Endometrial microvascular endothelial cells (primary cell): Measurements from ENCODE around the gene TFEB. TPM values are rescaled to one million over a fixed set of nuclear protein-coding genes. Genes with fewer than 3 reads are reported as not detected.

Experiments used
- in situ Hi-C: cut with HindIII; loops from 2 replicates; pipeline ENCODE4 v1.10.0; 2017; ENCODE audit warnings: low sequenced_read_pairs, low pct_unique_long_range_greater_than_20kb; ENCODE audit errors: inconsistent ontology term
- total RNA-seq: library from RNA; depleted of rRNA; stranded (reverse); fragments of >200 nt; gene quantifications from one replicate; pipeline ENCODE4 v1.2.3, GENCODE V29; 2015; ENCODE audit errors: inconsistent ontology term

TFEB gene
- total RNA-seq, 1 donor from 2014 or later, result 5.9 TPM

DNA sequence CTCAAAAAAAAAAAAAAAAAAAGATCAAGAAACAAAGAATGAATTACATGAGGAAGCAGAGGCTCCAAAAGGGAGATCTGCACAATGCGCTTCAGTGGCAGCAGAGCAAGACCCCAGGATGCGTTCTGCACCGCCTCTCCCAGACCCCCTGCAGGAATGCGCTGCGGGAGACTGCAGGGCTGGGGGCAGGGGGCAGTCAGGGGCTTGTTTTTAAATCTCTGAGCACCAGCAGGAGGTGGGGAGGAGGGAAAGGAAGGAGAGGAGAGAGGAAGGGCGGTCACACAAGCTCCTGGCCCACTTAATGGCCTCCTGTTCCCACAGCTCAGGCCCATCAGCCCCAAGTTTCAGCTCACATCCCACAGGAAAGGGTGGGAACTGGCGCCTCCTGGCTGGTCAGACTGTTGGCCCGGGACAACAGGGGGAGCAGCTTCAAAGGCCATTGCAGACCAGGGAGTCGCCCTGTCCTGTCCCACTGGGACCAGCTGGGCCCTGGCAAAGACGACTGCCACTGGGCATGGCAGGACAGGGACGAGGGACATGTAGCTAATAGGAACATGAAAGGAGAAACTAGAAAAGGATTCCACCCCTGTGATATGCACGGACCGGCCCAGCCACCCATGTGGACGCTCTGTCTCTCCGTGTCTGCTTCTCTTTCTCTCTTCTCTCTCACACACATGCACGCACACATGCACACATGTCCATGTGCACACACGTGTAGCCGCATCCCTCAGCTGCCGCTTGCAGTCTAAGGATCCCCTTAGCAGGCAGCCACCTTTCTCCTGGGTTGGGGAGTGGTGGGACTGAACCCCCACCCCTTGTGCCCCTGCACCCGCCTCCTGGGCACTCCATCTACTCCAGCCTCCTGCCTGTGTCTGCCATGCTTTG lies 34.7 kb downstream of the TFEB start:
- in situ Hi-C loops, result no loop called here

GRCh38 chr6:41699063-41699462 lies 36.3 kb downstream of the TFEB start:
- in situ Hi-C loops, result no loop called here

DNA sequence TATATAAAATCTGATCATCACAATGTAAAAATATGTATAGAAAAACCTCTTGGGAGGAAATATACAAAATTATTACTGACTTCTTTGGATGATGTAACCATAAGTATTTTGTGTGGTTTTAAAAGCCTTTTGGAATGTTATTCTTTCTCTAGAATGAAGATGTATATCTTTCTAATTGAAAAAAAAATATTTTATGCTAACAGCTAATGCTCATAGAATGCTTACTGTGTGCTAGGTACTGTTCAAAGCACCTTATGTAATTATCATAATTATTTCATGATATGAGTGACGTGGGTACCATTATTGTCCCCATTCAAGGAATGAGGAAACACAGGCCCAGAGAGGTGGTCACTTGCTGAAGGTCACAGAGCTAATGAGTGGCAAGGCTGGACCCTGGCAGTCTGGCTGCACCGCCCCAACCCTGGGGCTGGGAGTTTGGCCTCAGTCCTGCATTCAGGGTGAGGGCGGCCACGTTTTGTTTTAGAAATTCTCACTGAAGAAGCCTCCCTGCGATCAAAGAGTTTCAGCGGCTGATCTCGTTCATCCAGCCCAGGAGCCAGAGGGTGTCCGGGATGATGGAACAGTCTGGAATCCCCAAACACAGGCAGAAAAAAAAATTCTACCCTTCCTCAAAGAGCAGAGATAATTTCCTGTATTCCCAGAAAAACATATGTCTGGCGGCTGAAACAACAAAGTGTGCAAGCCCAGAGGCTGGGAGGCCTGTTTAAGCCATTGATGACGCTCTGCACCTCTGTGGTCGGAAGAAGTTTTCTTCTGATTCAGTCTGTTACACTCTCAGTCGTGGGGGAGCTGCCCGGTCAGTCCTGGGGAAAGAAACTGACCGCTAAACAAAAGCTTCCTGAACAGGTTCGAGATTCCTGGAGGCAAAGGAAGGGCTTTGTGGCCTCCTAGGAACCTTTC lies 37.3 kb downstream of the TFEB start:
- in situ Hi-C loops, result no loop called here

- in situ Hi-C loops, result no loop called here
These were observed 38.6 kb downstream of the TFEB start for GRCh38 chr6:41696788-41697187.

- in situ Hi-C loops, result no loop called here
These were observed 39.6 kb downstream of the TFEB start for GRCh38 chr6:41695825-41696224.

DNA sequence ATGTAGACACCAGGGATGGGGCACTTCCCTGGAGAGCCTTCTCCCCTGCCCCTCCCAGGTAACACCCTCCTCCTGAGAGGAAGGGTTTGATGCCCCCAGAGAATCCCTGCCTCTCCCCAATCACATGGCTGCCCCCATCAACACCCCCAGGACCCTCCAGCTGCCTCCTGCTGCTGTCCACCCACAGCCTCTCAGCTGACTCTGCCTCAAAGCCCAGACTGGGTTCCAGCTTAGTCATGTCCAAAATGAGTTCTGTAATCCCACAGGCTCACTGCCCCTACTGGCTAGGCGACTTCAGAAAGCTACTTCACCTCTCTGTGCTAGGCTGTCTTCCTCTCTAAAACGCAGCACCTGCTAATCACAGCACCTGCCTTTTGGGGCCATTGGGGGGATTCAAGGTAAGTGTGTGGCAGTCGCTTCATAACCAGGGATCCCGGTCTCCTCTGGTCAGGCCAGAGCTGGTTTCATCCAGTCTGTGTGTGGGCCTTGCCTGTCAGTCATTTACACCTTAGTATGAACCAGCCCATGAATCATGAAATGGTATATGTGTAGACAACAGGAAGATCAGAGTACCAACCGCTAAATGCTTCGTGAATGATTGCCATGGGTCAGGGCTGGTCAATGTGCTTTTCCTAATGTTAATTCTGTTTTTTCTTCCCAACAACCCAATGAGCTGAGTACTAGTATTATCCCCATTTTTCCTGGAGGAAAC lies 40.4 kb downstream of the TFEB start:
- in situ Hi-C loops, result no loop called here

GRCh38 chr6:41693281-41694240 lies 41.8 kb downstream of the TFEB start:
- in situ Hi-C loops, result no loop called here

DNA sequence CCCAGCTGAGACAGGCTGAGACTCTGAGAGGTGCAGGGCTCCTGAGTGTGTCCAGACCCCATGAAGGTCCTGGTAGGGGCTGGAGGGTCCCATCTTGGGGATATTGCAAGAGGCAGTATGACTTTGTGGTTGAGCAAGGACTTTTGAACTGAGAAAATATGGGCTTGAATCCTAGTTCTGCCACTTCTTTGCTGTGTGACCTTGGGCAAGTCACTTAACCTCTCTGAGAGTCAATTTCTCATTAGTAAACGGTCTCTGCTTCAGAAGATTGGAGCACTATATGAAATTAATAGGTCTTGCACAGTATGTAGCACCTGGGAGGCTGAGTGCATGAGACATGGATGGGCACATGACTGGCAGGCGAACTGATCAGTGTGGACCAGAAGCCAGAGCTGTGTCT lies 42.7 kb downstream of the TFEB start:
- in situ Hi-C loops, result no loop called here

DNA sequence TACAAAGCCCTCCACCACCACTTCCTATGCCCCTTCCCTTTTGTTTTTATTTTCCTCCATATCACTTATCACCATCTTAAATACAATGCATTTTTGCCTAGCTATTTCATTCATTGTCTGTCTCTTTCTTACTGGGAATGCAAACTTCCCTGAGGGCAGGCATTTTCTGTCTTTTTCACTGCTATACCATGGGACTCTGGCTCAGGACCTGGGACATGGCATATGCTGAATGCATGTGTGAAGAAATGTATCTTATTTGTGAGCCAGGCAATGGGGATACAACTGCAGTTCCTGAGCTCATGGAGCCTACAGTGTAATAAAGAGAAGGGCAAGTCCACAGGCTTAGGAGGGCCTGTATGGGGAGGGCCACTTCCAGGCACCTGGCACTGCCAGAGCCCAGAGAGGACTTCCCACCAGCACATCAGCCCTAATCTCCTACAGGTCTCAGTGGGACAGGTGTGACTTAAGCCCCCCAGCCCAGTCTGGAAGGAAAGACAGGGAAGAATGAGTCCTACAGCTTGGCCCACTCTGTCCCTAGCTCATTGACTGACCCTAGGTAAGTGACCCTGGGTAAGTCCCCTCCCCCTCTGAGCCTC lies 43.2 kb downstream of the TFEB start:
- in situ Hi-C loops, result no loop called here

DNA sequence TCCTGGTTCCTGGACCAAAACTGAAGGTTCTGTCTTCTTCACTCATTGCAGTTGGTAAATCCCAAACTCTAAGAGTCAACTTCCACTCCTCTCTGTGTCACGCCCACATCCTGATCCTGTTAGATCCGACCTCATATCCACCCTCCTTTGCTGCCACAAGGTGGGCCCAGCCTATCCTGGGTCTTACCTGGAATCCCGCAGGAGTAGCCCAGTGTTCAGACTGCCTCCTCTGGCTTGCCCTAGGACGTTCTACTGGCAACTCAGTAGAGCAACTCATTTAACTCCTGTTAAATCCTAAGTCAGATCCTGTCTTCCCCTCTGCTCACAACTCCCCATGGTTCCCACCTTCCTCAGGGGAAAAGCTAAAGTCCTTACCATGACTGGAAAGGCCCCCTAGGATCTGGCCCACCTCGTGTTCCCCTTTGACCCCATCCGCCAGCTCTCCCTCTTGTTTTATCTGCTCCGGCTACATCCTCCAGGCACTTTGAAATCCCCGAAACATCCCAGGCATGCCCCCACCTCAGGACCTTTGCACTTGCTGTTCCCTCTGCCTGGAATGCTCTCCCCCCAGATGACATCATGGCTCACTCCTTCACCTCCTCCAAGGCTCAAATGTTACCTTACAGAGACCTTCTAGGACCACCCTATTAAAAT lies 43.9 kb downstream of the TFEB start:
- in situ Hi-C loops, result no loop called here

DNA sequence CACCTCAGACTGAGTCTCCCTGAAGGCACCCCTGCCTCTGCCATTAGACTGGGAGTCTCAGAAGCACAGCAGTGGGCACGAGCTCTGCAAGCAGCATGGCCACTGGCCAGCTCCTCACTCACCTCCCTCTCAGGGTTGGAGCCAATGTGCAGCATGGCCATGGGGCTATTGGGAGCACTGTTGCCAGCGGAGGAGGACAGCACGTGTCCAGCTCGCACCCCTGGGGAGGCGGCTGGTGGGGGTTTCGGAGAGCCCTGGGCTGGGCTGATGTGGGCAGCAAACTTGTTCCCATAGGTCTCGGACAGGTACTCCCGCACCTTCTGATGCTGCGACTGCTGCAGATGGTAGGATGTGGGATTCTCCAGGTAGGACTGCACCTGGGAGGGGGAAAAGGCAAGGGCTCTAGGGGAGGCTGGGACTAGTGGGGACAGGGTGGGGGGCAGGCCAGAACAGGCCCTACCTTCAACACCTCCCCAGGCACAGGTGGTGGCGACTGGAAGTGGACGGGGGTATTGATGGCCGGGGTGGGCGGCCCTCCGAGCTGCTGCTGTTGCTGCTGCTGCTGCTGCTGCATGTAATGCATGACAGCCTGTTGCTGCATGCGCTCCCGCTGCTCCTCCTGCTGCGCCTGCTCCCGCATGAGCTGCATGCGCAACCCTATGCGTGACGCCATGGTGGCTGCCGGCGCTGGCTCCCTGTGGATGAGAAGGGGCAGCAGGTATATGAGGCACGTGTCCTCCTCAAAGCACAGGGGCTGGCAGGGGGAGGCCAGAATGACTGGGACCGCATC lies 44.7 kb downstream of the TFEB start:
- in situ Hi-C loops, result no loop called here

- in situ Hi-C loops, result no loop called here
These were observed 46.0 kb downstream of the TFEB start for GRCh38 chr6:41689171-41690008.

- in situ Hi-C loops, result no loop called here
These were observed 47.0 kb downstream of the TFEB start for GRCh38 chr6:41688256-41688965.

GRCh38 chr6:41687501-41688175 lies 47.8 kb downstream of the TFEB start:
- in situ Hi-C loops, result no loop called here
